ENCODE measurements around the gene CCDC69.

The CCDC69 gene

DNA sequence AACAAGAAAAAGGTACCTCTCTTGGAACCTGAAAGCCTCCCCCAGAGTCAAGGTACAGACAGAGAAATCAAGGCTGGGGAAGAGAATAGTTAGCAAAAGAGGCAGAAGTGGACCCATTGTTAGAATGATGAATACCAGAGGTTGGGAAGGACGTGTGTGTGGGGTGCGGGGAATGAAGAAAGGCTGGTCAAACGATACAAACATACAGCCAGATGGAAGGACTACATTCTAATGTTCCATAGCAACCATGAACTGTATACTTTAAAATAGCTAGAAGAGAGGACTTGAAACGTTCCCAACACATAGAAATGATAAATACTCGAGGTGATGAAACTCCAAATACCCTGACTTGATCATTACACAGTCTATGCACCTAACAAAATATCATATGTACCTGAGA is 7.1 kb downstream of the CCDC69 start:
- no peak overlapping the region for H3K4me3 ChIP-seq (ENCODE audit: low read depth, low read length)
- no peak for DNase-seq (ENCODE audit: low read depth)
- TF ChIP-seq, protein P1, sequence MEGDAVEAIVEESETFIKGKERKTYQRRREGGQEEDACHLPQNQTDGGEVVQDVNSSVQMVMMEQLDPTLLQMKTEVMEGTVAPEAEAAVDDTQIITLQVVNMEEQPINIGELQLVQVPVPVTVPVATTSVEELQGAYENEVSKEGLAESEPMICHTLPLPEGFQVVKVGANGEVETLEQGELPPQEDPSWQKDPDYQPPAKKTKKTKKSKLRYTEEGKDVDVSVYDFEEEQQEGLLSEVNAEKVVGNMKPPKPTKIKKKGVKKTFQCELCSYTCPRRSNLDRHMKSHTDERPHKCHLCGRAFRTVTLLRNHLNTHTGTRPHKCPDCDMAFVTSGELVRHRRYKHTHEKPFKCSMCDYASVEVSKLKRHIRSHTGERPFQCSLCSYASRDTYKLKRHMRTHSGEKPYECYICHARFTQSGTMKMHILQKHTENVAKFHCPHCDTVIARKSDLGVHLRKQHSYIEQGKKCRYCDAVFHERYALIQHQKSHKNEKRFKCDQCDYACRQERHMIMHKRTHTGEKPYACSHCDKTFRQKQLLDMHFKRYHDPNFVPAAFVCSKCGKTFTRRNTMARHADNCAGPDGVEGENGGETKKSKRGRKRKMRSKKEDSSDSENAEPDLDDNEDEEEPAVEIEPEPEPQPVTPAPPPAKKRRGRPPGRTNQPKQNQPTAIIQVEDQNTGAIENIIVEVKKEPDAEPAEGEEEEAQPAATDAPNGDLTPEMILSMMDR (IDR thresholded peaks at IDR 0.05; ENCODE audit: control insufficient read depth, extremely low read depth, insufficient read depth) = no peak

GRCh38 chr5:151215546-151215880 is 8.4 kb downstream of the CCDC69 start:
- TF ChIP-seq, protein P1 (IDR thresholded peaks at IDR 0.05; ENCODE audit: control insufficient read depth, extremely low read depth, insufficient read depth) = no peak
- no peak overlapping the region for H3K4me3 ChIP-seq (ENCODE audit: low read depth, low read length)
- no peak for DNase-seq (ENCODE audit: low read depth)

DNA sequence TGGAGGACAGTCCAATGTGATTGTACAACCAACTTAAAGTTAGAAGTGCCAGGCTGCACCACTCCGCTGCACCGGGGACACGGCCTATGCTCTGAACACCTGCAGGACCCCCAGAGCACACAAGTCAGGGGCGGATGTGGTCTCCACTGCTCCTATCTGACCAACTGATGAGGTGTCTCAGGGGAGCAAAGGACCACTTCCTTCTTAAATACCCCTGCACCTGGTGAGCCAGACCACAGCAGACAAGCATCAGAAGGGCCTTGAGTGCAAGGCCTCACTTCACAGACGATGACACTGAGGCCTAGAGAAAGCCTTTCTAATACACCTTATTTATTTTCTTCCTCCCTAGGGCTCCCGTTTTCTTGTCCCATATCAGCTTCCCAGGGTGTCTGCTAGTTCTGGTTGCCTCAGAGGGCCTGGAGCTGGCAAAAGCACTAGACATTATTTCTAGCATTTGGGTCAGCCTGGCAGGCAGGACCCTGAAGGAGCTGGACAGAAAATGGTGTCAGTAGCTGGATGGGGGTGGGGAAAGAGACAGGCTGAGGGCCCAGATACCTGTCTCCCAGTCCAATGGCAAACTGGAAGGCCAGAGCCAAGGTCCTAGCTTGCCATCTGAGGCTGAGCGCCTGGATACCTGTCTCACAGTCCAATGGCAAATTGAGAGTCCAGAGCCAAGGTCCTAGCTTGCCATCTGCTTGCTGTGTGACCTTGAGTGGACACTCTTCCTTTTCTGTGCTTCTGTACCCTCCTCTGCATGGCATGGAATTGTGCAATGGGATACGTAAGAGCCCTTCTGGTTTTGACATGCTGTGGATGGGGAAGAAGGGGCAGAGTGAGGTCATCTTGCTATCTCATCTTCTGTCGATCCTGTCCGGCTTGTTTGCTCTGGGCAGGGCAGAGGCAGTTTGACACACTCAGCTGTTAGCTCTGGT is 9.0 kb downstream of the CCDC69 start:
- no peak for DNase-seq (ENCODE audit: low read depth)
- no peak overlapping the region for H3K4me3 ChIP-seq (ENCODE audit: low read depth, low read length)
- TF ChIP-seq, protein P1 (IDR thresholded peaks at IDR 0.05; ENCODE audit: control insufficient read depth, extremely low read depth, insufficient read depth) = no peak

DNA sequence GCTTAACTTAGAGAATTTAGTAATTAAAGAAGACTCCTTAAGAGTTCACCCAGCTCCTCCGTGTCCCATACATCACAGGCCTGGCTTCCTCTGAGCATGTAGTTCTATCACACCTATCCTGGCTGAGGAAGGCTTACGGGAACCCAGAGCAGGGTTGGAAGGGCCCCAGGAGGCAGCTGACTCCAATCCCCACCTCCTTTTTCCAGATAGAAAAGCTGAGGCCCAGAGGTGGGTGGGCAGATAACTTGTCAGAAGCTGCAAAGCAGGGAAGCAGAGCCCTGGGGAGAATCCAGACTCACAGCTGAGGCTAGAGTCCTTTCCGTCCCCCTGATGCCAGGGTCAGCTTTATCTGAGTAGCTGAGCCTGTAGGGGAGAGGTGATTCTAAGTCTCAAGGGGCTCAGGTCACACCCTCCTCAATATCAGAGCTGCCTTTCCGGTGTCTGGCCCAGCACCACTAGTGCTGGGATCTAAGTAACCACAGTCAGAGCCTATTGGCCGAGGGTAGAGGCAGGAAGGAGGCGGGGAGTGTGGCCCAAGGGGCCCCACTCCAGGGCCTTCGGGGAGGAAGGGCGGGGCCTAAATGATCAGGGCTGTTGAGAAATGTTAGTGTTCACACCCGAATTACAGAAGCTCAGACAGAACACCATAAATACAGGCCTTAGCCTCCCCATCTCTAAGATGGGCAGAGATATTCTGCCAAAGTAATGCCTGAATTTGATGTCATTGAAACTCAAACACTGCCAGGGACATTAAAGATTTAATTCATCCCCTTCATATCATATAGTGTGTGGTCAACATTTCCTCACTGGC is 9.9 kb downstream of the CCDC69 start:
- TF ChIP-seq, protein P1 (IDR thresholded peaks at IDR 0.05; ENCODE audit: control insufficient read depth, extremely low read depth, insufficient read depth) = no peak
- H3K4me3 ChIP-seq (ENCODE audit: low read depth, low read length) = no peak overlapping the region
- DNase-seq (ENCODE audit: low read depth) = no peak

- TF ChIP-seq, protein P1 (IDR thresholded peaks at IDR 0.05; ENCODE audit: control insufficient read depth, extremely low read depth, insufficient read depth) = no peak
- no peak overlapping the region for H3K4me3 ChIP-seq (ENCODE audit: low read depth, low read length)
These were observed 11.5 kb downstream of the CCDC69 start for GRCh38 chr5:151212406-151212798.

GRCh38 chr5:151208481-151208914 is 15.4 kb downstream of the CCDC69 start:
- DNase-seq (ENCODE audit: low read depth) = no peak
- H3K4me3 ChIP-seq (ENCODE audit: low read depth, low read length) = no peak overlapping the region
- TF ChIP-seq, protein P1 (IDR thresholded peaks at IDR 0.05; ENCODE audit: control insufficient read depth, extremely low read depth, insufficient read depth) = no peak

More at GRCh38 chr5:151212406-151212798, 11.5 kb downstream of the CCDC69 start:
- no peak for DNase-seq (ENCODE audit: low read depth)
